Activated T-cell treated with anti-CD3 and anti-CD28 coated beads, Interleukin-2, amount 50 U/mL, for 72 hours (primary cell): ENCODE measurements around the gene TLL2. TPM values are rescaled to one million over a fixed set of nuclear protein-coding genes. Genes with fewer than 3 reads are reported as not detected.

Source experiments
- total RNA-seq, 2 donors: library from RNA; stranded (reverse); gene quantifications; one replicate each; pipeline ENCODE4 v1.2.3, GENCODE V29; 2022

TLL2 gene
- total RNA-seq, 2 donors from 2014 or later: 0.09 TPM; not detected in 1

Other genes starting within 250 kb of the TLL2 start
- under 1 TPM in 1 of 2 donors, not detected in 1; 0.69 TPM for gene BLNK, start 242.4 kb downstream of the TLL2 start, total RNA-seq
- gene DNTT, start 209.5 kb downstream of the TLL2 start, total RNA-seq: not detected
- gene OPALIN, start 154.9 kb downstream of the TLL2 start, total RNA-seq: not detected
- gene TM9SF3, start 73.1 kb upstream of the TLL2 start, total RNA-seq: 10 to 100 TPM; 72.8 to 76.7 TPM
- gene PIK3AP1, start 206.6 kb upstream of the TLL2 start, total RNA-seq: 10 to 100 TPM in 1 of 2 donors, 1 to 10 TPM in 1; 5.1 to 20.6 TPM